Upper lobe of left lung (tissue), 6 donors: ENCODE data around the gene MAJIN. TPM values are rescaled to one million over a fixed set of nuclear protein-coding genes. Genes with fewer than 3 reads are reported as not detected.
"Not testable (repeated sequence)": the region's sequence is repeated elsewhere in the genome, so short reads cannot be mapped to it uniquely, and the experiment has no call there.

ENCODE experiments used
- ATAC-seq, 2 donors: fragments of 200-7000 bp; cut with Tn5 transposase; one replicate each; pipeline ENCODE4 v1.9.1; 2022; ENCODE audit warnings: mild to moderate bottlenecking in 2 of 2, moderate library complexity in 2 of 2; ENCODE audit not compliant: low FRiP score in 2 of 2
- DNase-seq, 2 donors: peaks; one replicate each; pipeline ENCODE4 v3.0.0-alpha.2; 2019 to 2020
- H3K27ac ChIP-seq, 4 donors: fragments of 200-600 bp; sonication (generic); one replicate each; pipeline ENCODE4 v1.5.1; 2016 to 2019
- H3K27me3 ChIP-seq, 4 donors: fragments of 200-600 bp; sonication (generic); one replicate each; pipeline ENCODE4 v1.5.1; 2017 to 2019
- H3K36me3 ChIP-seq, 4 donors: fragments of 200-600 bp; sonication (generic); one replicate each; pipeline ENCODE4 v1.5.1; 2016 to 2019
- H3K4me1 ChIP-seq, 4 donors: fragments of 200-600 bp; sonication (generic); one replicate each; pipeline ENCODE4 v1.5.1; 2018 to 2019
- H3K4me3 ChIP-seq, 4 donors: fragments of 200-600 bp; sonication (generic); one replicate each; pipeline ENCODE4 v1.5.1; 2017 to 2019; ENCODE audit warnings: mild to moderate bottlenecking in 2 of 4, moderate library complexity in 1 of 4
- H3K9me3 ChIP-seq, 4 donors: fragments of 200-600 bp; sonication (generic); one replicate each; pipeline ENCODE4 v1.5.1; 2018 to 2019
- EP300 ChIP-seq, 4 donors: sonication (generic); formaldehyde crosslinking; IDR thresholded peaks; one replicate each; pipeline ENCODE4 v1.5.1; 2017; ENCODE audit warnings: antibody characterized with exemption in 4 of 4, control low read depth in 2 of 4
- POLR2A ChIP-seq, 4 donors: fragments of 450-650 bp; IDR thresholded peaks; one replicate each; pipeline ENCODE4 v1.5.1; 2016 to 2017; ENCODE audit warnings: antibody characterized with exemption in 4 of 4, mild to moderate bottlenecking in 2 of 4
- POLR2AphosphoS5 ChIP-seq, 2 donors: sonication (generic); formaldehyde crosslinking; IDR thresholded peaks; one replicate each; pipeline ENCODE4 v1.5.1; 2017; ENCODE audit warnings: antibody characterized with exemption in 2 of 2
- WGBS, 2 donors: methylation state at CpG; one replicate each; pipeline ENCODE4 v1.1.5; 2017 to 2018; 5-methylcytosine and 5-hydroxymethylcytosine counted together
- total RNA-seq, 6 donors: library from RNA; depleted of rRNA in 4 of 6; stranded (reverse); fragments of >200 nt in 4 of 6; gene quantifications; one replicate each; pipeline versions ENCODE4 v1.1.0 to v1.2.1, GENCODE V29; 2016 to 2021
- TF ChIP-seq, protein P1 (sequence below), 6 experiments: fragments of 450-650 bp in 4 of 6; fragments of 200-600 bp in 2 of 6; sonication (generic) in 2 of 6; IDR thresholded peaks; one replicate each; pipeline ENCODE4 v1.5.1; 2016 to 2019; ENCODE audit warnings: antibody characterized with exemption in 6 of 6
- donor health status: DM: no; HTN: no; CAD: no; lungs with moderate emphysema.
- donor health status: DM: no; HTN: yes; CAD: no; lungs with severe emphysema.

MAJIN gene
- total RNA-seq, 6 donors from 2014 or later: 0.15 TPM; not detected in 5

DNA sequence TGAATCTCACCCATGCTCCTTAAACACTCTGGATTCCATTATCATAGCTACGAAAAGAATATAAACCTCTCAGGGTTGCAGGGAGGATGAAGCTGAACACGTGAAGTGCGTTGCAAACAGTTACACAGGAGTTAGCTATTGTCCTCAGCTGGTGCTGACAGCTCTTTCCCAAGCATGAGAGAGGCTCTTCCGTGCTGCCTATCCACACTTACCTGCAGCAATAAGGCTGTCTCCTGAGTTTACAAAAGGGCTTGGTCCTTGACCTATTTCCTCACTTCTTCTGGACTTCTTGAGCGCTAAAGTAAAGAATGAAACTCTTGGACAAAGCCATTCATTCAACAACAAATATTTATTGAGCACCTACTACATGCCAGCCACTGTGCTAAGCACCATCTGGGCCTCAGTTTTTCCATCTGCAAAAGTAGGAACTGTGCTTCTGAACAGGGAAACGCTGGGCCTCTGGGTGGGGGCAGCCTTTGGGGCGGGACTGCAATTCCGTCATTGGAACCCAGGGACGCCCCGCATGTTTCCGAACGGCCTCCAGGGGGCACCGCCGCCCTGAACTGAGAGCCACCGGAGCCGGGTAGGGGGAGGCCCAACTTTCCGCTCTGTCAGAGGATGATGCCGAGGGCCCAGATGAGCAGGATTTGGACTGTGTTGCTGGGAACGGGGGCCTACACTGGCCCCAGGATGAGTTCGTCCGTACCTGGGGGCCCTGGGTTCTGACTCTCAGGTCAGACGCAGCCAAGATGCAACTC is 41.4 kb upstream of the MAJIN start:
- Histone ChIP-seq H3K9me3 (no peaks in the 10 kb centered on the region), H3K36me3 (peaks cover 0 to 3% (median 1%) of the 10 kb centered on the region in 4 donors), H3K4me3 (peak overlapping the region; percentile 56 to 83 (median 68)), H3K27me3 (no peaks in the 10 kb centered on the region), H3K27ac (peak overlapping the region; percentile 95 to 98 (median 97)), H3K4me1 (peaks cover 15 to 27% (median 21%) of the 10 kb centered on the region in 4 donors)
- ATAC-seq: peak; percentile 96
- WGBS, 2 donors: 12 to 37% methylated on average over 6 to 19 of the region's 22 CpGs
- peak; percentile 95 to 97 for DNase-seq
- TF ChIP-seq, protein P1, sequence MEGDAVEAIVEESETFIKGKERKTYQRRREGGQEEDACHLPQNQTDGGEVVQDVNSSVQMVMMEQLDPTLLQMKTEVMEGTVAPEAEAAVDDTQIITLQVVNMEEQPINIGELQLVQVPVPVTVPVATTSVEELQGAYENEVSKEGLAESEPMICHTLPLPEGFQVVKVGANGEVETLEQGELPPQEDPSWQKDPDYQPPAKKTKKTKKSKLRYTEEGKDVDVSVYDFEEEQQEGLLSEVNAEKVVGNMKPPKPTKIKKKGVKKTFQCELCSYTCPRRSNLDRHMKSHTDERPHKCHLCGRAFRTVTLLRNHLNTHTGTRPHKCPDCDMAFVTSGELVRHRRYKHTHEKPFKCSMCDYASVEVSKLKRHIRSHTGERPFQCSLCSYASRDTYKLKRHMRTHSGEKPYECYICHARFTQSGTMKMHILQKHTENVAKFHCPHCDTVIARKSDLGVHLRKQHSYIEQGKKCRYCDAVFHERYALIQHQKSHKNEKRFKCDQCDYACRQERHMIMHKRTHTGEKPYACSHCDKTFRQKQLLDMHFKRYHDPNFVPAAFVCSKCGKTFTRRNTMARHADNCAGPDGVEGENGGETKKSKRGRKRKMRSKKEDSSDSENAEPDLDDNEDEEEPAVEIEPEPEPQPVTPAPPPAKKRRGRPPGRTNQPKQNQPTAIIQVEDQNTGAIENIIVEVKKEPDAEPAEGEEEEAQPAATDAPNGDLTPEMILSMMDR (IDR thresholded peaks at IDR 0.05): peak; percentile 71 to 89 (median 86)
- TF ChIP-seq EP300 (IDR thresholded peaks at IDR 0.05): no peak
- peak; percentile 67 to 69 for TF ChIP-seq POLR2AphosphoS5 (IDR thresholded peaks at IDR 0.05)
- TF ChIP-seq POLR2A (IDR thresholded peaks at IDR 0.05): peak in 3 of 4 donors; percentile 36 to 67 (median 39)

DNA sequence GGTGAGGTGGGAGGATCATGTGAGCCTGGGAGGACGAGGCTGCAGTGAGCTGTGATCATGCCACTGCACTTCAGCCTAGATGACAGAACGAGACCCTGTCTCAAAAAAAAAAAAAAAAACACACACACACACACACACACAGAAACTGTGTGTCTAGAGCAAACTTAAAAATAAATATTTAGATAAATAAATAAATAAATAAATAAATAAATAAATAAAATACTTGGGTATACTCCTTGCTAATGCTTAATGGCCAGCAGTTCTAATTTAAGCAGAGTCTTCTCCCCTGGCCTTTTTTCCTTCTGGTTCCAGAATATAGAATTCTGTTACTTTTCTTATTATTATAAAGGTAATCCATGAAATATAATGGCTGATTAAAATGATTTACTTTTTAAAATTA is 37.0 kb upstream of the MAJIN start:
- Histone ChIP-seq H3K4me1 (peaks cover 6 to 14% (median 10%) of the 10 kb centered on the region in 4 donors), H3K36me3 (no peaks in the 10 kb centered on the region), H3K9me3 (no peaks in the 10 kb centered on the region), H3K4me3 (no peak overlapping the region), H3K27me3 (no peaks in the 10 kb centered on the region), H3K27ac (no peak overlapping the region)
- TF ChIP-seq EP300 (IDR thresholded peaks at IDR 0.05) (no peak), POLR2A (IDR thresholded peaks at IDR 0.05) (no peak), POLR2AphosphoS5 (IDR thresholded peaks at IDR 0.05) (no peak)
- TF ChIP-seq, protein P1 (IDR thresholded peaks at IDR 0.05): no peak
- DNase-seq (no peak), ATAC-seq (no peak)
- 83 to 85% methylated on average over 2 of the region's 2 CpGs for WGBS, 2 donors

DNA sequence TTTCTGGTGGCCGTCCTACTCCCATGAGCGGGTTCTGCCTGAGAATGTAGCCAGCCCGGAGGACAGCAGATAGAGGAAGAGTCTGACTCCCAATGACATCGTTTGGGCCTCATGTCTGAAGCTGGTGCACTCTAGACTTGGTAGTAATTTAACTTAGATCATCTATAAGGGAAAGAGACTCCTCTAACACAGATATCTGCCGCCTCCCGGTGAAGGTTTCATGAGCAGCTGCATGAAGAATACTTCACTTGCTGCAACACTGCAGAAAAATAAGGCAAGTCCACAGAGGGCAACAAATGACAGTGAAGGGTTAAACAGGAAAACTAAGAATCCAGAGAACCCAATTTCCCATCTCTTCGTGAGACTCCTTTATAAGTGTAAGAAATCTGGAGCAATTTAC is 36.1 kb upstream of the MAJIN start:
- no peaks in the 10 kb centered on the region for H3K36me3 ChIP-seq
- ATAC-seq: no peak
- no peak for TF ChIP-seq EP300 (IDR thresholded peaks at IDR 0.05)
- no peak overlapping the region for H3K27ac ChIP-seq
- no peak overlapping the region for H3K4me3 ChIP-seq
- DNase-seq: no peak
- WGBS, 2 donors: 73 to 77% methylated on average over 4 to 7 of the region's 7 CpGs
- H3K4me1 ChIP-seq: peaks cover 3 to 9% (median 4%) of the 10 kb centered on the region in 4 donors
- no peaks in the 10 kb centered on the region for H3K27me3 ChIP-seq
- H3K9me3 ChIP-seq: no peaks in the 10 kb centered on the region

GRCh38 chr11:65003968-65004367 is 32.1 kb upstream of the MAJIN start:
- DNase-seq, H3K36me3 ChIP-seq, H3K4me1 ChIP-seq, H3K9me3 ChIP-seq, H3K4me3 ChIP-seq, H3K27me3 ChIP-seq, ATAC-seq, H3K27ac ChIP-seq: not testable (repeated sequence)
- 68 to 72% methylated on average over 3 of the region's 3 CpGs for WGBS, 2 donors

DNA sequence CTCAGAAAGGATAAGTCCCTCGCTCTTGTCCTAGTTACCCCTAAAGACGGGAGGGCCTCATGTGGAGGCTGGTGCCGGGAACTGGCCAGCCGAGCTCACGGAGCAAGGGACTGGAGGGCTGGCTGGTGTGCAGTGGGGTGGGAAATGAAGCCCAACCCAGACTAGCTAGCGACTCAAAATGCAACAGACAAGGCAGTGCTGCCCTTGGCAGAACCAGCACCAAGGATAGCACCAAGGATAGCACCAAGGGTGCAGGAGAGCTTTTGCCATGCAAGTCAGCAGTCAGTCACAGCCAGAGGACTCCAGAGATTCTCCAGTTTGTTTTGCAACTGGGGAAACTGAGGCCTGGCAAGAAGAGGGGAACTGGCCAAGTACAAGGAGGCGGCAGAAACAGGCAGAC is 31.4 kb upstream of the MAJIN start:
- no peak for DNase-seq
- Histone ChIP-seq H3K9me3 (no peaks in the 10 kb centered on the region), H3K36me3 (no peaks in the 10 kb centered on the region), H3K27ac (no peak overlapping the region), H3K4me1 (no peaks in the 10 kb centered on the region), H3K4me3 (no peak overlapping the region), H3K27me3 (no peaks in the 10 kb centered on the region)
- WGBS, 2 donors: 83 to 90% methylated on average over 7 of the region's 7 CpGs
- ATAC-seq: no peak
- TF ChIP-seq EP300 (IDR thresholded peaks at IDR 0.05): no peak
- no peak for TF ChIP-seq POLR2AphosphoS5 (IDR thresholded peaks at IDR 0.05)
- TF ChIP-seq, protein P1 (IDR thresholded peaks at IDR 0.05): no peak
- no peak for TF ChIP-seq POLR2A (IDR thresholded peaks at IDR 0.05)

- H3K36me3 ChIP-seq: no peaks in the 10 kb centered on the region
- H3K27ac ChIP-seq: no peak overlapping the region
- WGBS, 2 donors: 76 to 79% methylated on average over 5 of the region's 5 CpGs
- H3K27me3 ChIP-seq: no peaks in the 10 kb centered on the region
- H3K9me3 ChIP-seq: no peaks in the 10 kb centered on the region
- TF ChIP-seq, protein P1 (IDR thresholded peaks at IDR 0.05): no peak
- TF ChIP-seq POLR2A (IDR thresholded peaks at IDR 0.05) (no peak), EP300 (IDR thresholded peaks at IDR 0.05) (no peak), POLR2AphosphoS5 (IDR thresholded peaks at IDR 0.05) (no peak)
- ATAC-seq: no peak
- no peak overlapping the region for H3K4me3 ChIP-seq
- no peaks in the 10 kb centered on the region for H3K4me1 ChIP-seq
- no peak for DNase-seq
These were observed 30.8 kb upstream of the MAJIN start for GRCh38 chr11:65002706-65003105.
